Midbrain (tissue), 1 donor: ENCODE data around the gene TEP1.
"Not testable (repeated sequence)": the region's sequence is repeated elsewhere in the genome, so short reads cannot be mapped to it uniquely, and the experiment has no call there.

Experiments
- DNase-seq: peaks from one replicate; lab custom pipeline; 2025; lab: John Stamatoyannopoulos, UW

Gene TEP1

DNA sequence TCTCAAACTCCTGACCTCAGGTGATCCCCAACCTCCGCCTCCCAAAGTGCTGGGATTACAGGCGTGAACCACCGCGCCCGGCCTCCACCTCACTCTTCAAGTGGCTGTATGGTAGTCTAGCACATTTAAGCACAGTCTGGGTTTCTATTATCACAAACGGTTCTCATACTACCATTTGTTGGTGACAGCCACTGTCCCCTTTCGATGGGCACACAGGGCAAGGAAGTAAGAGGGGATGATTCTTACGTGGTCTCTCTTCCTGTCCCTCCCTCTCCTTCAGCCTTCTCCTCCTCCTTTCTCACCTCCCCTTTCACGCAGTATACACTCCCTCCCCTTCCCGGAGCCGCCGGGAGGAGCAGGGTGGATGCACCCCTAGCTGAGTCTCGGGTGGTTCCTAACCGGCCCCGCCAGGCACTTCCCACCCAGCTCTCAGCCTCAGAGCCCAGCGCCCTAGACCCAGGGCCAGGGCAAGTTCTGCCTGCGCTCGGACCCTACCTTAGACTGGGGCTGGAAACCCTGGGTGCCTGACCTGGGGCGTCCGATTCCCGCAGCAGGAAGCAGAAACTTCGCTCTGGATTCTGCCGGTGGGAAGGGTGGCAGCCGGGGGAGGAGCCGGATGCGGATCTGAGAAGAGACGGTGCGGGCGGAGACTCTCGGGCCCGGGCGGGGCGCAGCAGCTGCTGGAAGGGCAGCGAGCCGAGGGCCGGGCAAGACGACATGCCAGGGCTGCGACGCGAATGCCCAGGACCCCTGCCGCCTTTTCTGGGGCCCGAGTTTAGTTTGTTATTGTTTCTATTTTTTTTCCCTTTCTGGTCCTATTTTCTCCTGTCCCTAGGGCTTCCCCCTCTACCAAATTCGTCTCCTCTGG lies at the start of gene TEP1:
TEP1 (minus strand) TSS at position 626 of the 868 bp plus-strand sequence. CDS start 5,062 bp downstream, outside the sequence.
- DNase-seq = peak; percentile 63

DNA sequence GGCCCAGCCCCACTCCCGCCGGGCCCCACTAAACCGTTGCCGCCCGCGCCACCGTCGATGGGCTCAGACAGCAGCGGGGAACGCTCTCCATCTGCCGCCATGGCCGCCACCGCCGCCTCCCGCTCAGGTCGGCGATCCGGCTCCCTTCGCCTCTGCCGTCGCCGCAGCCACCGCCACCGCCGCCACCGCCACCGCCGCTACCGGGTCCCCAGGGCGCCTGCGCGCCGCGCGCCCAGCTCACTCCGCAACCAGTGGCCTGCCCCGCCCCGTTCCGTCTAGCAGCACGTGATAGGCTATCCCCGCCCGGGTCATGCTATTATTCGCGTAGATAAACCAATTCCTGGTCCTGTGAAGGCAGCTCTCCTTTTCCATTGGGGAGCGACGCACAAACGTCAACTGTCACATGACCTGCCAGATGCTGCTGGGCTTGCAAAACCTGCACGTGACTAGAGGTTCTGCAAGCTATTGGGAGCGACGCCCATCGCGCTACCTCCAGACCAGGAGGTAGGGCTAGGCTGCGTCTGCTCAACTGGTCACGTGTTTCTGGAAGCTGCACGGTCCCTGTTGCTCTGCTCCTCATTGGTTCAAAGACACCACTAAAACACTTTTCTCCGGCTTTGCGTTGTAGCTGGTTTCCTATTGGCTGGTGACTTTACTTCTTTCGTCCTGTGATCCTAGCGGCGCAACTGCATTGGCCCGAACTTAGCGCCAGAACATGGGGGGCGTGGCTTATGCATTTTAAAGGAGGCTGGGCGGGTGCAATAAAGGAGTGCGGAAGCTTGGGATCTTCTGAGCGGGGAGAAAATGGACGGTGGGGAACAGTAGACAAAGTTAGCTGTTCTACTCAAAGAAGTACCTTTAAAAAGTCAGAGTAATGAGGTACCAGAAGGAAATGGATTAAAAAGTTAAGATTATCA lies 48.2 kb upstream of the TEP1 start, which contains the start of gene PIP4P1:
PIP4P1 (minus strand) TSS at position 210 of the 917 bp plus-strand sequence; CDS start at position 101, 109 bp downstream.
- peak; percentile 100 for DNase-seq

DNA sequence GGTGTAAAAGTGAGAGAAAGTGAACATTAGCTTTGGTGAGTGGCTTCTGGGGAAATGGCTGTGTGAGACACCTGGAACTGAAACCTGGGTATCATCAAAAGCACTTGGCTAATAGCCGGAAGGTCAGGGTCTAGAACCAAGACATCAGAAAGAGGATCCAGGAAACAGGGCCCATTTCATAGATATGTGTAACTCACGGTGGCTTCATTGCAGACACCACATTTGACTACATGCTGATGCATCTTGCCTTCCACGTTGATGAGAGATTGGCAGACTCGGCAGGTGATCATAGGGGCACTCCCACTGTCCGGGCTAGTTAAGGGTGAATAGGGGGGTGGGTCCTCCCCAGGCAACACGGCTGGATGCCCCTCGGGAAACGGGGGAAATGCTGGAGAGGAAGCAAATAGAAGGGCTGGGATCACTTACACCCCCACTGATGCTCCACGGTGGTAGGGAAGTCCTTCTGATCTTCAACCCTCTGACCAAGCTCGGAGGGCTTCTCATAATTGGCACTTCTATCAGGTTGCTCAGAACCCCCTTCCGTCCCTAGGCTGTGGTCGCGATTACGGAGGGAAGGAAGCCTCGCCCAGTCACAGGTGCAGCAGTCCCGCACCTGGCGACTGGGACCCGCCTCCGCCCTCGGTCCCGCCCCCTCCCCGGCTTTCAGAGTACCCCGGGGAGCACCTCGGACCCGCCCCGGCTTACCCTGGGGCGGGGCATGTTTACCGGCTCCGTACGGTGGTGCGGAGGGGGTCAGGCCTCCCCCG lies 47.3 kb upstream of the TEP1 start:
- DNase-seq = no peak

DNA sequence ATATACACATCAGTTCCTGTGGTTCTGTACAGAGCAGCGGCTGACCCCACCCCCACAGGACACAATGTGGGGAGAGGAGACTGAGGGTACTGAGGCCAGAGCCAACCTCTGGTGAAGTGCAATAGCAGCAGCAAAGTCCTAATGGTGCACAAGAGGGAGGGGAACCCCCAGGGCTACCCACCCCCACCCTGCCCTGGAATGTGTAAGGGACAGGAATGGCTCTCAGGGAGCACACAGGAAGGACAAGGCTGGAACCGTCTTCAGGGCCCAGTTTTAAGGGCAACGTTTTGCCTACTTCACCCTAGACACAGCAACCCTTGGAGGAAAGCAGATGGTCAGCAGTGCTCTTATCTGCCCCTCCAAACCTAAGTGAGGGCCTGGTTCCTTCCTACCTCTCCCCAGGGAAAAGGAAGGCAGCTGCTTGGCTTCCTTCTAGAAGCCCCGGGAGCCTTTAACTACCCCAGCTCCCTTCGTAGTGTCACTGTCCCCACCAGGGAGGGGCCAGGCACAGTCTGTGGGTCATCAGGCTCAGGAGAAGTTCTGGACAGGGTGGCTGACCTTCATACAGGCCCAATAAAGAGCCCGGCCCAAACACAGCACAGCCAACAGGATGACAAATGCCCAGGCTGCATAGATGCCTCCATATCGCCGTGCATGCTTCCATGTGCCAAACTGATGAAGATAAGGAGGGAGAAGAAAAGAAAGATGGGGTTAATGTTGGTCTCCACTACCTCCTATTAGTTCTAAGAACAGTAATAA lies 44.9 kb upstream of the TEP1 start:
- no peak for DNase-seq

- no peak for DNase-seq
Observed at GRCh38 chr14:20456971-20457370, 43.7 kb upstream of the TEP1 start.

GRCh38 chr14:20455355-20456300 lies 42.3 kb upstream of the TEP1 start:
- DNase-seq = no peak

DNA sequence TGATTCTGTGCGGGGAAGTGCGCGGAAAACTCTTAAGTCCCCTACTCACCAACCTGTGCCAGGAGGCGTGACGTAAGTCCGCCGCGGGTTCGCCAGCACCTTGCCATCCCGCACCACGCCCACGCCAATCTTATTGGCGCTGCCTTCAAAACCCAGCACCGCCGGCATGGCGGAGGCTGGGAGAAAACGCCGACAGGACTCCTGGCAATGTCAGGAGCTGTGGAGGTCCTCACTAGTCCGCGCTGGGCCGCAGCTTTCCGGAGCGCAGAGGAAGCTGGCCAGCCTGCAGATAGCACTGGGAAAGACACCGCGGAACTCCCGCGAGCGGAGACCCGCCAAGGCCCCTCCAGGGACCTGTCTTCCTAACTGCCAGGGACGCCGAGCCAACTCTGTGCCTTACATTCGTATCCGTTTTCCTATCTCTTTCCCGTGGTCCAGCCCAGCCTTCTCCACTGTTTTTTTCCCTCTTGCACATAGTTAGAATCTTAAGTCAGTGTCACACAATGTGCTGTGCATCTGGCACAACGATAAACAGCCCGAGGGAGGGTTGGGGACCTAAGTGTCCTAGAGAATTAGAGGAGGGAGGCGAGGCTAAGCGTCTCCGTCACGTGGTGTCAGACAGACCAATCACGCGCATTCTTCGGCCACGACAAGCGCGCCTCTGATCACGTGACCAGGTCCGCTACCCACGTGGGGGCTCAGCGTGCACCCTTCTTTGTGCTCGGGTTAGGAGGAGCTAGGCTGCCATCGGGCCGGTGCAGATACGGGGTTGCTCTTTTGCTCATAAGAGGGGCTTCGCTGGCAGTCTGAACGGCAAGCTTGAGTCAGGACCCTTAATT lies 41.4 kb upstream of the TEP1 start, which contains the start of the genes APEX1 and OSGEP:
APEX1 (plus strand) TSS at position 711 of the 839 bp plus-strand sequence. CDS start 420 bp downstream, outside the sequence.
OSGEP (minus strand) TSS at position 297 of the 839 bp plus-strand sequence; CDS start at position 168, 129 bp downstream.
- peak; percentile 99 for DNase-seq

- not testable (repeated sequence) for DNase-seq
Observed at GRCh38 chr14:20452831-20453230, 39.5 kb upstream of the TEP1 start.

- no peak for DNase-seq
Observed at GRCh38 chr14:20446889-20447288, 33.6 kb upstream of the TEP1 start.

DNA sequence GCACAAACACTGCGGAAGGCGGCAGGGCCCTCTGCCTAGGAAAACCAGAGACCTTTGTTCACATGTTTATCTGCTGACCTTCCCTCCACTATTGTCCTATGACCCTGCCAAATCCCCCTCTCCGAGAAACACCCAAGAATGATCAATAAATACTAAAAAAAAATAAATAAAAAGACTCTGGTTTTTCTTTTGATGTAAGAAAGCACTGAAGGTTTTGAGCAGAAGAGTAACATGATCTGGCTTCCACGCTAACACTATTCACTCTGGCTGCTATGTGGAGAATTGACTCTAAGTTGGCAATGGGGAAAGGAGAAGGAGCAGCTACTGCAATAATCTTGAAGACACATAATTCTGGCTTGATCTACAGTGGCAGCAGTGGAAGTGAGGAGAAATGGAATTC lies 30.3 kb upstream of the TEP1 start:
- not testable (repeated sequence) for DNase-seq

DNA sequence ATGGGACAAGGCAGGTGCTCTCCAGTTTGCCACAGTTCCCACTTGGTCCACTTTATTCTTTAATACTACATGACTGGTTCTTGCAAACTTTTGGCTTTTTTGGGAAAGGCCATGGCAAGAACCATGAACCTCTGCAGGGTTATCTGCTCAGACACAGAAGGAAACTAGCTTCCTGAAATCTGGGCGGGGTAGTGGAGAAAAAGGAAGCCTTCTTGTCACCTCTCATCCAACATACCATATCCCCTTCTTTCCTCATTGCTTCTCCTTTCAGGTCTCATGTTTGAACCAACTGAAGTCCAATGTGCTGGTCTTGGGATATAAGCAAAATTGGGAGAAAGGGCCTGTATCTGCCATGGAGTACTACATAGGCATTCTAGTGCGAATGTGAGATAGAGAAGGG lies 28.2 kb upstream of the TEP1 start:
- no peak for DNase-seq

DNA sequence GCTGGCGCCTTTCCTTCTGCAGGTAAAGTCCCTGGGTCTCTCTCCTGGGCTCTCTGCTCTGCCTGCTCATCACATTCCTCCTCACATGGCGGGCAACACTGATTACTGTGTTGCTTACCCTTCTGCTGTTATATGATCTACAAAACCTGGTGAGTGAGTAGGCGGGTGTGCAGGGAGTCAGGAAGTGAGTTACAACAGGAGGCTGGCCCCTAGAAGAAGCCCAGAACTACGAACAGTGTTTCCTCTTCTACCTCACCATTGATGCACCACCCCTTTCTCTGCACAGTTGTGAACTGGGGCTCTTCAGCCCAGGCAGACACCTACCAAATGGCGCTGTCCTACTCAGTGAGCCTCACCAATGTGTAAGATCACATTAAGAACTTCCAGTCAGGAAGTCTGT lies 27.6 kb upstream of the TEP1 start:
- DNase-seq = no peak

- no peak for DNase-seq
Observed at GRCh38 chr14:20440465-20440864, 27.2 kb upstream of the TEP1 start.

DNA sequence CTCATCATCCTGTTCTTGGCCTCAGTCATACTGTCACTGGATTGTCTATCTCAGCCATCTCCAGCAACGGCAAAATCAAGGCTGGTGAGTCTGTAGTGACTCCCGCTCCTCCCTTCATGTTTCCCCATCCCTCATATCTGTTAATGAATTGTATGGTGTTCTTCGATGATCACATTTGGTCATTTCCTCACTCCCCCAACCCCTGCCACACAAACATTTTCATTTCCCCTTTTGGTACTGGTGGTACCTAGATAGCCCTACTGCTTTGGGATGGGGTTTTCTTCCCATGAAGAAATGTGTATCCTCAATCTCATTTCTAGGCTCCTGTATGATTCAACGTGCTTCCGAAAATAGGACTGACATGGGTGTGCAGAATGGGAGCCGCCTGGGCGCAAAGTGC lies 25.4 kb upstream of the TEP1 start:
- DNase-seq = no peak

DNA sequence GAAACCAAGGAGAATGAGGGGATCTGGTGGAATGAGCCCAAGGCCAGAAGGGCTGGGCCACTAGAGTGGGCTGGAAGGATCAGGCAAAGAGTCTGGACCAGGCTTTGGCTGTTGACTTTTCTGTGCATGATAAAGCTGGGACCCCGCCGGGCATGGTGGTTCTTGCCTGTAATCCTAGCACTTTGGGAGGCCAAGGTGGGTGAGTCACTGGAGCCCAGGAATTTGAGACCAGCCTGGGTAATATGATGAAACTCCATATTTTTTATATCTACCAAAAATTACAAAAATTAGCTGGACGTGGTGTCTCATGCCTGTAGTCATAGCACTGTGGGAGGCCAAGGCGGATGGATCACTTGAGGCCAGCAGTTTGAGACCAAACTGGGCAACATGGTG lies 23.1 kb upstream of the TEP1 start:
- no peak for DNase-seq

- DNase-seq = no peak
Observed at GRCh38 chr14:20435582-20436362, 22.5 kb upstream of the TEP1 start, which contains the start of gene KLHL33. Gene KLHL33, minus strand, starts transcription at chr14:20436166. Its CDS starts 355 bp downstream, at chr14:20435811.

GRCh38 chr14:20434701-20435581 lies 21.6 kb upstream of the TEP1 start:
- DNase-seq = peak; percentile 85
